Cardiac muscle cell (in vitro differentiated cells and primary cell): ENCODE data around the gene BCL11A. TPM values are rescaled to one million over a fixed set of nuclear protein-coding genes. Genes with fewer than 3 reads are reported as not detected.

Experiments
- DNase-seq, 2 donors: peaks; one replicate each; pipeline versions ENCODE4 v3.0.0 to v3.0.0-alpha.2; 2010 to 2017; ENCODE audit warnings: low read depth in 1 of 2, low spot score in 1 of 2
- H3K27ac ChIP-seq: fragments of 200-600 bp; sonication (generic); 2 replicates; pipeline ENCODE4 v1.5.1; 2016
- H3K27me3 ChIP-seq: fragments of 200-600 bp; sonication (generic); 2 replicates; pipeline ENCODE4 v1.6.0; 2016; ENCODE audit warnings: control low read depth
- H3K36me3 ChIP-seq: fragments of 200-600 bp; sonication (generic); 2 replicates; pipeline ENCODE4 v1.5.1; 2016; ENCODE audit warnings: control low read depth
- H3K4me1 ChIP-seq: fragments of 200-600 bp; sonication (generic); 2 replicates; pipeline ENCODE4 v1.8.1; 2017; ENCODE audit warnings: low read depth, mild to moderate bottlenecking, mixed run types
- H3K4me3 ChIP-seq: fragments of 200-600 bp; sonication (generic); 2 replicates; pipeline ENCODE4 v1.5.1; 2016; ENCODE audit warnings: mild to moderate bottlenecking
- H3K9me3 ChIP-seq: fragments of 200-600 bp; sonication (generic); 2 replicates; pipeline ENCODE4 v1.5.1; 2017; ENCODE audit warnings: low read depth, mild to moderate bottlenecking, control low read depth
- CTCF ChIP-seq: IDR thresholded peaks from 2 replicates; pipeline ENCODE4 v1.5.1; 2012; ENCODE audit warnings: low read depth, mild to moderate bottlenecking, low read length
- polyA plus RNA-seq: library from polyadenylated mRNA; unstranded; fragments of >200 nt; fragmentation: Nextera tagmentation; extraction: Ambion mirVana; gene quantifications from 2 replicates; pipeline ENCODE4 v1.2.1, GENCODE V29; 2016
- total RNA-seq: library from RNA; depleted of rRNA; stranded (reverse); fragments of >200 nt; gene quantifications from 2 replicates; pipeline ENCODE4 v1.2.3, GENCODE V29; 2016

BCL11A gene
- total and polyA plus RNA-seq, 2 experiments from 2014 or later: 15.7 to 19.8 TPM

GRCh38 chr2:60486067-60486466 lies 67.4 kb downstream of the BCL11A start:
- Histone ChIP-seq H3K36me3 (no peaks in the 10 kb centered on the region), H3K4me1 (peaks cover 44% of the 10 kb centered on the region), H3K4me3 (no peak overlapping the region), H3K27me3 (no peaks in the 10 kb centered on the region), H3K27ac (peak overlapping the region; percentile 11), H3K9me3 (no peaks in the 10 kb centered on the region)
- TF ChIP-seq CTCF: no peak
- DNase-seq: no peak

GRCh38 chr2:60485550-60485949 lies 67.9 kb downstream of the BCL11A start:
- peak overlapping the region; percentile 72 for H3K27ac ChIP-seq
- H3K4me3 ChIP-seq: no peak overlapping the region
- H3K36me3 ChIP-seq: no peaks in the 10 kb centered on the region
- peaks cover 47% of the 10 kb centered on the region for H3K4me1 ChIP-seq
- no peak for TF ChIP-seq CTCF
- DNase-seq: no peak
- H3K9me3 ChIP-seq: no peaks in the 10 kb centered on the region
- no peaks in the 10 kb centered on the region for H3K27me3 ChIP-seq

GRCh38 chr2:60485055-60485454 lies 68.4 kb downstream of the BCL11A start:
- Histone ChIP-seq H3K9me3 (no peaks in the 10 kb centered on the region), H3K36me3 (no peaks in the 10 kb centered on the region), H3K27ac (peak overlapping the region; percentile 72), H3K4me1 (peaks cover 47% of the 10 kb centered on the region), H3K27me3 (no peaks in the 10 kb centered on the region), H3K4me3 (no peak overlapping the region)
- TF ChIP-seq CTCF: no peak
- DNase-seq: no peak

GRCh38 chr2:60484133-60484645 lies 69.3 kb downstream of the BCL11A start:
- peak overlapping the region; percentile 33 for H3K27ac ChIP-seq
- peak; percentile 28 to 81 for DNase-seq
- no peak for TF ChIP-seq CTCF

GRCh38 chr2:60483401-60483800 lies 70.1 kb downstream of the BCL11A start:
- no peaks in the 10 kb centered on the region for H3K27me3 ChIP-seq
- no peak overlapping the region for H3K27ac ChIP-seq
- no peaks in the 10 kb centered on the region for H3K9me3 ChIP-seq
- no peak for TF ChIP-seq CTCF
- H3K4me3 ChIP-seq: no peak overlapping the region
- peaks cover 47% of the 10 kb centered on the region for H3K4me1 ChIP-seq
- H3K36me3 ChIP-seq: no peaks in the 10 kb centered on the region
- DNase-seq: peak in 1 of 2 donors; percentile 35

More at GRCh38 chr2:60484133-60484645, 69.3 kb downstream of the BCL11A start:
- no peaks in the 10 kb centered on the region for H3K36me3 ChIP-seq
- peaks cover 47% of the 10 kb centered on the region for H3K4me1 ChIP-seq
- no peak overlapping the region for H3K4me3 ChIP-seq
- no peaks in the 10 kb centered on the region for H3K9me3 ChIP-seq
- no peaks in the 10 kb centered on the region for H3K27me3 ChIP-seq

GRCh38 chr2:60482222-60482621 lies 71.2 kb downstream of the BCL11A start:
- Histone ChIP-seq H3K4me3 (no peak overlapping the region), H3K27ac (no peak overlapping the region), H3K27me3 (no peaks in the 10 kb centered on the region), H3K36me3 (no peaks in the 10 kb centered on the region), H3K4me1 (peaks cover 47% of the 10 kb centered on the region), H3K9me3 (no peaks in the 10 kb centered on the region)
- TF ChIP-seq CTCF: no peak
- DNase-seq: peak in 1 of 2 donors; percentile 16
